Measurements from ENCODE around the gene SYNE4. TPM values are rescaled to one million over a fixed set of nuclear protein-coding genes. Genes with fewer than 3 reads are reported as not detected.

Gene SYNE4
- total and polyA plus RNA-seq, 2 of the 13 experiments (the other 11 are each of a cell fraction or from before 2014, with no cell fraction given), result 13.7 to 23.0 TPM

DNA sequence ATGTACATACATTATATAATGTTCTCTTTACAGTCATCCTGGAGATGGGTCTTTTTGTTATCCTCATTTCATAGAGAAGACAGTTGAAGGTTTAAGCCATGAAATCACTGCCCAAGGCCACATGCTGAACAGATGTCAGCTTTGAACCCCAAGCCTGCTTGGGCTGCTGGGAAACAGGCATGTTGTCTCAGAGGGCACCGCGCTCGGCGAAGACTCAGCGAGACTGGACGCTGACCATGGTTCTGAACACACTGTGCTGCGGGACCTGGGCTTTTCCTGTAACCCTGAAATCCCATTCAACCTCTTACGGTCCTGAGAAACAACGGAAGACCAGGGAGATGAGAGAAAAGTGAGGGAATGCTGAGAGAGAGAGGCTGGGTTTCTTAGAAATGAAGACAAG lies 45.1 kb downstream of the SYNE4 start (continued):
- peak; percentile 81 for TF ChIP-seq IKZF4 (CRISPR knock-in tag; IDR thresholded peaks at IDR 0.05; ENCODE audit: borderline replicate concordance, low read depth, not compliant biosample characterization)
- 0 out of 2 replicates have a peak, but pooled peaks have one; percentile 86 for TF ChIP-seq TMF1 (CRISPR knock-in tag; IDR thresholded peaks at IDR 0.05; ENCODE audit: low read depth)
- TF ChIP-seq EED (CRISPR knock-in tag; IDR thresholded peaks at IDR 0.05), result no peak
- TF ChIP-seq ATF1 (CRISPR knock-in tag; IDR thresholded peaks at IDR 0.05), result no peak
- TF ChIP-seq ZNF180 (CRISPR knock-in tag; IDR thresholded peaks at IDR 0.05; ENCODE audit: borderline replicate concordance, low read depth), result no peak
- TF ChIP-seq, protein P1, sequence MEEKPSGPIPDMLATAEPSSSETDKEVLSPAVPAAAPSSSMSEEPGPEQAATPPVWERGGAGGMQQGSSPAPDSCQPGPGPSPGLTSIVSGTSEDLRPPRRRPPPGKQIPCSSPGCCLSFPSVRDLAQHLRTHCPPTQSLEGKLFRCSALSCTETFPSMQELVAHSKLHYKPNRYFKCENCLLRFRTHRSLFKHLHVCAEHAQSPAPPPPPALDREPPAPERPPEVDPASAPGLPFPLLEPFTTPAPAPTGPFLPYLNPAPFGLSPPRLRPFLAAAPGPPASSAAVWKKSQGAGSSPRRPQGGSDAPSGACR (CRISPR knock-in tag; IDR thresholded peaks at IDR 0.05), result no peak
- TF ChIP-seq HMG20B (CRISPR knock-in tag; conservative IDR thresholded peaks at IDR 0.05), result 0 out of 2 replicates have a peak, but pooled peaks have one; percentile 21
- peak; percentile 26; the same call in 1 of the 2 replicates for TF ChIP-seq ZNF652 (CRISPR knock-in tag; IDR thresholded peaks at IDR 0.05; ENCODE audit: borderline replicate concordance, low read depth)
- TF ChIP-seq, protein P2, sequence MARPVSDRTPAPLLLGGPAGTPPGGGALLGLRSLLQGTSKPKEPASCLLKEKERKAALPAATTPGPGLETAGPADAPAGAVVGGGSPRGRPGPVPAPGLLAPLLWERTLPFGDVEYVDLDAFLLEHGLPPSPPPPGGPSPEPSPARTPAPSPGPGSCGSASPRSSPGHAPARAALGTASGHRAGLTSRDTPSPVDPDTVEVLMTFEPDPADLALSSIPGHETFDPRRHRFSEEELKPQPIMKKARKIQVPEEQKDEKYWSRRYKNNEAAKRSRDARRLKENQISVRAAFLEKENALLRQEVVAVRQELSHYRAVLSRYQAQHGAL (CRISPR knock-in tag; IDR thresholded peaks at IDR 0.05; ENCODE audit: not compliant biosample characterization), result peak; percentile 88
- TF ChIP-seq ZBTB21 (CRISPR knock-in tag; IDR thresholded peaks at IDR 0.05), result no peak
- TF ChIP-seq MAFF (IDR thresholded peaks at IDR 0.05; ENCODE audit: low read depth, low read length), result no peak
- TF ChIP-seq, protein P3, sequence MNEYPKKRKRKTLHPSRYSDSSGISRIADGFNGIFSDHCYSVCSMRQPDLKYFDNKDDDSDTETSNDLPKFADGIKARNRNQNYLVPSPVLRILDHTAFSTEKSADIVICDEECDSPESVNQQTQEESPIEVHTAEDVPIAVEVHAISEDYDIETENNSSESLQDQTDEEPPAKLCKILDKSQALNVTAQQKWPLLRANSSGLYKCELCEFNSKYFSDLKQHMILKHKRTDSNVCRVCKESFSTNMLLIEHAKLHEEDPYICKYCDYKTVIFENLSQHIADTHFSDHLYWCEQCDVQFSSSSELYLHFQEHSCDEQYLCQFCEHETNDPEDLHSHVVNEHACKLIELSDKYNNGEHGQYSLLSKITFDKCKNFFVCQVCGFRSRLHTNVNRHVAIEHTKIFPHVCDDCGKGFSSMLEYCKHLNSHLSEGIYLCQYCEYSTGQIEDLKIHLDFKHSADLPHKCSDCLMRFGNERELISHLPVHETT (CRISPR knock-in tag; conservative IDR thresholded peaks at IDR 0.05), result 0 out of 2 replicates have a peak, but pooled peaks have one; percentile 27
- no peak for TF ChIP-seq ZNF883 (CRISPR knock-in tag; IDR thresholded peaks at IDR 0.05; ENCODE audit: not compliant biosample characterization)
- TF ChIP-seq, protein P4, sequence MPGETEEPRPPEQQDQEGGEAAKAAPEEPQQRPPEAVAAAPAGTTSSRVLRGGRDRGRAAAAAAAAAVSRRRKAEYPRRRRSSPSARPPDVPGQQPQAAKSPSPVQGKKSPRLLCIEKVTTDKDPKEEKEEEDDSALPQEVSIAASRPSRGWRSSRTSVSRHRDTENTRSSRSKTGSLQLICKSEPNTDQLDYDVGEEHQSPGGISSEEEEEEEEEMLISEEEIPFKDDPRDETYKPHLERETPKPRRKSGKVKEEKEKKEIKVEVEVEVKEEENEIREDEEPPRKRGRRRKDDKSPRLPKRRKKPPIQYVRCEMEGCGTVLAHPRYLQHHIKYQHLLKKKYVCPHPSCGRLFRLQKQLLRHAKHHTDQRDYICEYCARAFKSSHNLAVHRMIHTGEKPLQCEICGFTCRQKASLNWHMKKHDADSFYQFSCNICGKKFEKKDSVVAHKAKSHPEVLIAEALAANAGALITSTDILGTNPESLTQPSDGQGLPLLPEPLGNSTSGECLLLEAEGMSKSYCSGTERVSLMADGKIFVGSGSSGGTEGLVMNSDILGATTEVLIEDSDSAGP (CRISPR knock-in tag; IDR thresholded peaks at IDR 0.05; ENCODE audit: borderline replicate concordance), result no peak; the same call in 1 of the 2 replicates
- TF ChIP-seq ZNF230 (CRISPR knock-in tag; IDR thresholded peaks at IDR 0.05), result peak; percentile 47; the same call in 1 of the 2 replicates
- TF ChIP-seq NR2F6 (IDR thresholded peaks at IDR 0.05), result no peak
- peak; percentile 46; the same call in 1 of the 2 replicates for TF ChIP-seq NR2F6 (CRISPR knock-in tag; IDR thresholded peaks at IDR 0.05)
- no peak for TF ChIP-seq TRIM24 (CRISPR knock-in tag; IDR thresholded peaks at IDR 0.05)
- TF ChIP-seq, protein P5, sequence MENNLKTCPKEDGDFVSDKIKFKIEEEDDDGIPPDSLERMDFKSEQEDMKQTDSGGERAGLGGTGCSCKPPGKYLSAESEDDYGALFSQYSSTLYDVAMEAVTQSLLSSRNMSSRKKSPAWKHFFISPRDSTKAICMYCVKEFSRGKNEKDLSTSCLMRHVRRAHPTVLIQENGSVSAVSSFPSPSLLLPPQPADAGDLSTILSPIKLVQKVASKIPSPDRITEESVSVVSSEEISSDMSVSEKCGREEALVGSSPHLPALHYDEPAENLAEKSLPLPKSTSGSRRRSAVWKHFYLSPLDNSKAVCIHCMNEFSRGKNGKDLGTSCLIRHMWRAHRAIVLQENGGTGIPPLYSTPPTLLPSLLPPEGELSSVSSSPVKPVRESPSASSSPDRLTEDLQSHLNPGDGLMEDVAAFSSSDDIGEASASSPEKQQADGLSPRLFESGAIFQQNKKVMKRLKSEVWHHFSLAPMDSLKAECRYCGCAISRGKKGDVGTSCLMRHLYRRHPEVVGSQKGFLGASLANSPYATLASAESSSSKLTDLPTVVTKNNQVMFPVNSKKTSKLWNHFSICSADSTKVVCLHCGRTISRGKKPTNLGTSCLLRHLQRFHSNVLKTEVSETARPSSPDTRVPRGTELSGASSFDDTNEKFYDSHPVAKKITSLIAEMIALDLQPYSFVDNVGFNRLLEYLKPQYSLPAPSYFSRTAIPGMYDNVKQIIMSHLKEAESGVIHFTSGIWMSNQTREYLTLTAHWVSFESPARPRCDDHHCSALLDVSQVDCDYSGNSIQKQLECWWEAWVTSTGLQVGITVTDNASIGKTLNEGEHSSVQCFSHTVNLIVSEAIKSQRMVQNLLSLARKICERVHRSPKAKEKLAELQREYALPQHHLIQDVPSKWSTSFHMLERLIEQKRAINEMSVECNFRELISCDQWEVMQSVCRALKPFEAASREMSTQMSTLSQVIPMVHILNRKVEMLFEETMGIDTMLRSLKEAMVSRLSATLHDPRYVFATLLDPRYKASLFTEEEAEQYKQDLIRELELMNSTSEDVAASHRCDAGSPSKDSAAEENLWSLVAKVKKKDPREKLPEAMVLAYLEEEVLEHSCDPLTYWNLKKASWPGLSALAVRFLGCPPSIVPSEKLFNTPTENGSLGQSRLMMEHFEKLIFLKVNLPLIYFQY (CRISPR knock-in tag; IDR thresholded peaks at IDR 0.05; ENCODE audit: borderline replicate concordance), result 0 out of 2 replicates have a peak, but pooled peaks have one; percentile 74
- peak; percentile 68 for TF ChIP-seq MED1 (CRISPR knock-in tag; IDR thresholded peaks at IDR 0.05)
- TF ChIP-seq ZSCAN25 (CRISPR knock-in tag; IDR thresholded peaks at IDR 0.05), result no peak

Data from HepG2 (cell line).